AG09309 (cell line): Measurements from ENCODE around the gene MAST3.

ENCODE experiments used
- DNase-seq: peaks from one replicate; pipeline ENCODE4 v3.0.0-alpha.2; 2010; ENCODE audit warnings: low read depth
- H3K4me3 ChIP-seq: 2 replicates; pipeline ENCODE4 v1.5.1; 2011; ENCODE audit warnings: mild to moderate bottlenecking, low read depth, low read length, moderate library complexity; ENCODE audit not compliant: control insufficient read depth
- TF ChIP-seq, protein P1 (sequence below): IDR thresholded peaks from 2 replicates; pipeline ENCODE4 v1.5.1; 2011; ENCODE audit warnings: mild to moderate bottlenecking, low read depth, low read length, inconsistent platforms; ENCODE audit not compliant: insufficient read depth, control insufficient read depth; ENCODE audit errors: missing control alignments

The MAST3 gene

DNA sequence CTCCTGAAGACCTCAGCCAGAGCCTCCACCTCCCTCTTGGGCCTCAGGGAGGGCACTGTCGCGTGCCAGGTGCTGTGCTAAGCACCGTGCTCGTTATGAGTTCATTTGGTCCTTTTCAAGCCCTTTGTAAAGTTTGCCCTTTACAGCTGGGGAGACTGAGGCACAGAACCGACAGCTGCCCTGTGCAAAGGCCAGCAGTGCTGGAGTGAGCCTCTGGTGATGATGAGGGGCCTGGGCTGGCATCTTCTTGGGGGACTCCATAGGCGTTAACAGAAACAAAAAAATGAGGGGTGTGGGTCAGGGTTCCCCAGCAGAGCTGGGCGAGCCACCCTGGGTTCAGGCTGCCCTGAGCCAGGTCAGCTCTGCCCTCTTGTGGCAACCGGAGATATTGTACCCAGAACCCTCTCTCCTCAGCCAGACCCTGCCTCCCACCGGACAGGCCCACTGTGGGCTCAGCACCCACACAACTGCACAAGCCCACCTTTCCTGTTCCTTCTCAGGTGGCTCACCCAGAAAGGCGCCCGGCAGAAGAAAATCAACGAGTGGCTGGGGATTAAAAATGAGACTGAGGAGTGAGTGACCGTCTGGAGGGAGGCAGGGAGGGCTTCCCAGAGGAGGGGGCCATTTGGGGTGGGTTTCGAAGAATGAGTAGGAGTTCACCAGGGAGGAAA lies 70.5 kb downstream of the MAST3 start:
- no peak for DNase-seq
- no peak overlapping the region for H3K4me3 ChIP-seq
- TF ChIP-seq, protein P1, sequence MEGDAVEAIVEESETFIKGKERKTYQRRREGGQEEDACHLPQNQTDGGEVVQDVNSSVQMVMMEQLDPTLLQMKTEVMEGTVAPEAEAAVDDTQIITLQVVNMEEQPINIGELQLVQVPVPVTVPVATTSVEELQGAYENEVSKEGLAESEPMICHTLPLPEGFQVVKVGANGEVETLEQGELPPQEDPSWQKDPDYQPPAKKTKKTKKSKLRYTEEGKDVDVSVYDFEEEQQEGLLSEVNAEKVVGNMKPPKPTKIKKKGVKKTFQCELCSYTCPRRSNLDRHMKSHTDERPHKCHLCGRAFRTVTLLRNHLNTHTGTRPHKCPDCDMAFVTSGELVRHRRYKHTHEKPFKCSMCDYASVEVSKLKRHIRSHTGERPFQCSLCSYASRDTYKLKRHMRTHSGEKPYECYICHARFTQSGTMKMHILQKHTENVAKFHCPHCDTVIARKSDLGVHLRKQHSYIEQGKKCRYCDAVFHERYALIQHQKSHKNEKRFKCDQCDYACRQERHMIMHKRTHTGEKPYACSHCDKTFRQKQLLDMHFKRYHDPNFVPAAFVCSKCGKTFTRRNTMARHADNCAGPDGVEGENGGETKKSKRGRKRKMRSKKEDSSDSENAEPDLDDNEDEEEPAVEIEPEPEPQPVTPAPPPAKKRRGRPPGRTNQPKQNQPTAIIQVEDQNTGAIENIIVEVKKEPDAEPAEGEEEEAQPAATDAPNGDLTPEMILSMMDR = peak; percentile 79

DNA sequence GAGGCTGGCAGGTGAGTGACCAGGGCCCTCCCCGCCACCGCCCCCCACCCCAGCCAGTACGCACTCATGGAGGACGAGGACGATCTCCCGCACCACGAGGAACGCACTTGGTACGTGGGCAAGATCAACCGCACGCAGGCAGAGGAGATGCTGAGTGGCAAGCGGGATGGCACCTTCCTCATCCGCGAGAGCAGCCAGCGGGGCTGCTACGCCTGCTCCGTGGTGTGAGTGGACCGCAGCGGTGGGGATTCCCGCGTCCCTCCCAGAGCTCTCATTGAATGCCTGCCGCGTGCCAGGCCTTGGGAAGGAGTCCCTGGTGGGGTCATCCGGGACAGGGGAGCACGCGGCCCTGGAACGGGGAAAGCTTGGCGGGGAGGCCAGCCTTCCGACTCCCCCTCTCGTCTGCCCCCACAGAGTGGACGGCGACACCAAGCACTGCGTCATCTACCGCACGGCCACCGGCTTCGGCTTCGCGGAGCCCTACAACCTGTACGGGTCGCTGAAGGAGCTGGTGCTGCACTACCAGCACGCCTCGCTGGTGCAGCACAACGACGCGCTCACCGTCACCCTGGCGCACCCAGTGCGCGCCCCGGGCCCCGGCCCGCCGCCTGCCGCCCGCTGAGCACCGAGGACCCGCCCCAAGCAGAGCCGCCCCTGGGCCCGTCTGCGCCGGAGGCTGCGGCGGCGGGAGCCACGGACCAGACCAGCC lies 71.2 kb downstream of the MAST3 start:
- H3K4me3 ChIP-seq = no peak overlapping the region
- DNase-seq = no peak
- TF ChIP-seq, protein P1 = no peak

DNA sequence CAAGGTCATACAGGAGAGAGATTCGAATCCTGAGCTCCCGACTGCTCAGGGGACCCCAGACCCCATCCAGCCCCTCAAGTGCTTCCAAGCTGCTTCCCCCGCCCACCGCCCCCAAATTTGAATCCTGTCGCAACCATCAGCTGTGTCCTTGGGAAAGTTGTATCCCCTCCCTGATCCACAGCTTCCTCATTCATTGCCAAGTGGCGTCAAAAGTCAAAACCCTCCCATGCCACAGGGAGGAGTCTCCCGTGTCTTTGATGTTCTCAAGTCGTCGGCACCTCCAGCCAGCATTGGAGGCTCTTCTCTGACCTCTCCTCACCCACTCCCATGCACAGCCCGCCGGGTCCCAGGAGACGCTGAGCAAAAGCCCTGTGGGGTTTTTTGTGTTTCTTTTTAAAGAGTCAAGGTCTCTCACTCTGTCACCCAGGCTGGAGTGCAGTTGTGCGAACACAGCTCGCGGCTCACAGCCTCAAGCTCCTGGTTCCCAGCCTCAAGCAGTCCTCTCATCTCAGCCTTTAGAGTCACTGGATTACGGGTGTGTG lies 73.2 kb downstream of the MAST3 start:
- DNase-seq = no peak
- H3K4me3 ChIP-seq = no peak overlapping the region
- TF ChIP-seq, protein P1 = no peak

DNA sequence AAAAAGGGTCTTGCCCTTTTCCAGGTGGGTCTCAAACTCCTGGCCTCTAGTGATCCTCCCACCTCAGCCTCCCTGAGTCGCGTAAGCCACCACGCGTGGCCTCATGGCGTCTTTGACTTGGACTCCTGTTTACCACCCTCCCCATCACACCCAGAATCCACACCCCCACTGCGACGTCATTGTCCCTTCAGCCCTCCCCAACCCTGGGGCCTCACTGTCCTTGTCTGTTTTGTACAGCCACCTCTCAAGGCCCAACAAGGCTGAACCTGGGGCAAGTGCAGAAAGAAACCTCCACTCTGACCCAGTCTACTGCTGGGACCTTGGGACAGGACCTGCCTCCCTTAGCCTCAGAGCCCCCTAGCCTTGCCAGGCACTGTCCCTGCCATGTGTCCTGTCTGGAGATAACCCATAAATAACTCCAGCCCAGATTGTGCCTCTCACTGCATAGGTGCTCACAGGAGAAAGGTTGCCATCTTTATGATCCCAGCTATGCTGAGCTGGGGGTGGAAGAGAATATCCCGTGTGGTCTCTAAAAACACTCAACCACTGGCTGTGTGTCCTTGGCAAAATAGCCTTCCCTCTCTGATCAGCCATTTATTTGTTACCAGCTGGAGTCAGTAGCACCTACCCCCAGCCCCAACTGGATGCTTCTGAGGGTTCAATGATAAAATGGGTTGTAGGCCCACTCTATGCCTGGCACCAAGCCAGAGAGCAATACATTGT lies 74.2 kb downstream of the MAST3 start:
- no peak overlapping the region for H3K4me3 ChIP-seq
- no peak for DNase-seq
- TF ChIP-seq, protein P1 = no peak

DNA sequence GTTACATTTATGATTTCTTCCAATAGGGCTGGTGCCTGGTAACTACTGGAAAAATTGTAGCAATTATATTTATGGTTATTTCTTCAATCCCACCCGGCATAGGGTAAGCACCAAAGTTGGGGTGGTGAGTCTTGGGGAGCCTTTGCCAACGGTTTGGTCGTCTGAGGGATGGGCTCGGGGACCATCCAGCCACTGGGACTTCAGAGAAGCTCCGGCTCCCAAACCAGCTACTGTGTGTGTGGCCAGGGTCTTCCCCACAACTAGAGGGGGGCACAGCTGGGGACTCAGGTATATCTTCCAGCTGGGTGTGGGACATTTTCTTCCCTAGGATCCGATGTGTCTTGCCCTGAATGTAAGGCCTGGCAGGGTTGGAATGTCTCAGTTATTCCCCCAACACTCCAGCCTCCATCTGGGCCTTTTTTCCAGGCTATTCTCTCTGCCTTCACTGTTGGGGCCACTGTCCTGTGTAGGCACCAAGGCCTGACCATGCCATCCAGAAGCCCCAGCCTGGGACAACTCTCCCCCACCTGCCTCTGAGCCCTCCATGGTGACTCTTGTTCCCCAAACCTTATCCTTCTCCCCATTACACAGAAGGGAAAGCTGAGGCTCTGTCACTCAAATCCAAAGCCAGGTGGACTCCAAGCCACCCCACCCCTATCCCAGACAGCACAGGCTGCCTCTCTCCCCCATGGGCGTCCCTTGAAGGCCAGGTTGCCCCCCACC lies 74.9 kb downstream of the MAST3 start:
- no peak overlapping the region for H3K4me3 ChIP-seq
- TF ChIP-seq, protein P1 = no peak
- DNase-seq = no peak

DNA sequence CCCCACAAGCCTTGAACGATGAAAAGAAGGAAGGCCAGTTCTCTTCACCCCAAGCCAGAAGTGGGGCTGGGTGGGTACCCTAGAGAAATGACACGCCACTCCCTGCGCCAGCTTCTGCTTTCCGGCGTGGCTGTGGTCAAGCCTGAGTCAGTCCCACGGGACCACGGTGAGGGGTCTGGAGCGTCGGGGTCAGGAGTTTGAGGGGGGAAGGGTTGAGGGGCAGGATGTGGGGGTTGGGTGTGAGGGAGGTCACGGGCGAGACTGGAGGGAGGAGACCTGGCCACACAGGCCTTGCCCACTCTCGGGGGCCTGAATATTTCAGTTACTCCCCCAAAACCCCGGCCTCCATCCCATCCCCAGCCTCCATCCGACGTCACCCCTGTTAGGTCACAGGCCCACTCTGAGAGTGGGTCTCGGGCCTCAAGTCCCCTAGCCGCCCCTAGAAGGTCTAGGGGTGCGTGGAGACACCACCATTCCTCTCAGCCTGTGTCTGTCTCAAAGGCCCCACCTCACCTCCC lies 75.5 kb downstream of the MAST3 start:
- peak overlapping the region; percentile 81 for H3K4me3 ChIP-seq
- TF ChIP-seq, protein P1 = no peak
- DNase-seq = no peak
